CD4-positive, alpha-beta T cell (primary cell): Measurements from ENCODE around the gene VEZF1. TPM values are rescaled to one million over a fixed set of nuclear protein-coding genes. Genes with fewer than 3 reads are reported as not detected.

Source experiments
- ATAC-seq: fragments of 200-7000 bp; cut with Tn5 transposase; one replicate; pipeline ENCODE4 v1.10.0; 2022; ENCODE audit warnings: mild to moderate bottlenecking; ENCODE audit not compliant: poor library complexity
- CTCF ChIA-PET: fragments of 350-600 bp; sonication (Branson Sonifier 250); formaldehyde crosslinking; loops from one replicate; lab custom pipeline; 2021; ENCODE audit warnings: antibody characterized with exemption, inconsistent platforms; lab: Charles Lee
- POLR2A ChIA-PET: fragments of 350-600 bp; sonication (Branson Sonifier 250); formaldehyde crosslinking; loops from one replicate; lab custom pipeline; 2021; ENCODE audit warnings: antibody characterized with exemption, inconsistent platforms; lab: Charles Lee
- DNase-seq, 14 experiments: peaks; one replicate each; pipeline ENCODE4 v3.0.0-alpha.2; 2013 to 2020; ENCODE audit warnings: mixed read lengths in 2 of 14
- H3K27ac ChIP-seq, 2 donors: one replicate each; pipeline versions ENCODE4 v1.5.1 to v1.7.0; 2013; ENCODE audit warnings: low read length in 2 of 2, low read depth in 1 of 2, mild to moderate bottlenecking in 1 of 2
- H3K27me3 ChIP-seq, 2 experiments: 1 replicate in 1 of 2; 2 replicates in 1 of 2; pipeline versions ENCODE4 v1.6.1 to v1.7.0; 2013; ENCODE audit warnings: low read length in 2 of 2, control low read depth in 1 of 2, mild to moderate bottlenecking in 1 of 2, moderate library complexity in 1 of 2; ENCODE audit not compliant: insufficient read depth in 2 of 2, control insufficient read depth in 1 of 2
- H3K36me3 ChIP-seq: one replicate; pipeline ENCODE4 v1.6.1; 2013; ENCODE audit warnings: low read length, control low read depth; ENCODE audit not compliant: insufficient read depth
- H3K4me1 ChIP-seq: one replicate; pipeline ENCODE4 v1.6.1; 2013; ENCODE audit warnings: low read length, control low read depth; ENCODE audit not compliant: insufficient read depth
- H3K4me3 ChIP-seq: one replicate; pipeline ENCODE4 v1.5.1; 2013; ENCODE audit warnings: mild to moderate bottlenecking, low read length, moderate library complexity
- H3K9me3 ChIP-seq, 2 experiments: 1 replicate in 1 of 2; 2 replicates in 1 of 2; pipeline versions ENCODE4 v1.6.1 to v1.7.0; 2013; ENCODE audit warnings: low read length in 2 of 2, mild to moderate bottlenecking in 2 of 2, control low read depth in 1 of 2, moderate library complexity in 1 of 2; ENCODE audit not compliant: control insufficient read depth in 1 of 2, insufficient read depth in 1 of 2
- H3K27ac Mint-ChIP-seq: one replicate; pipeline ENCODE4 v1.8.0; 2020; ENCODE audit warnings: mixed read lengths
- H3K27me3 Mint-ChIP-seq: one replicate; pipeline ENCODE4 v1.8.0; 2021; ENCODE audit warnings: mixed read lengths
- H3K36me3 Mint-ChIP-seq: one replicate; pipeline ENCODE4 v1.8.0; 2021; ENCODE audit warnings: low read depth, mixed read lengths
- H3K4me1 Mint-ChIP-seq: one replicate; pipeline ENCODE4 v1.8.0; 2021; ENCODE audit warnings: low read depth, mixed read lengths
- H3K4me3 Mint-ChIP-seq: one replicate; pipeline ENCODE4 v1.8.0; 2020; ENCODE audit warnings: mild to moderate bottlenecking, mixed read lengths
- H3K9me3 Mint-ChIP-seq: one replicate; pipeline ENCODE4 v1.8.0; 2020; ENCODE audit warnings: mixed read lengths
- intact Hi-C, 2 experiments: fragments of 100-400 bp; cut with DNase I in 1 of 2; cut with micrococcal nuclease in 1 of 2; formaldehyde crosslinking; loops; one replicate each; pipeline versions ENCODE4 v1.15.1 to v1.9.0; 2023 to 2025; cut with DNase I, micrococcal nuclease
- total RNA-seq, 174 experiments: library from RNA in 2 of 174; stranded (reverse) in 2 of 174; gene quantifications; one replicate each; pipeline ENCODE4 v1.2.3 and lab custom pipeline; 2021 to 2026
- TF ChIP-seq, protein P1 (sequence below): fragments of 200-600 bp; IDR thresholded peaks from one replicate; pipeline ENCODE4 v1.8.0; 2022; ENCODE audit warnings: antibody characterized with exemption, mild to moderate bottlenecking

VEZF1 gene
- total RNA-seq, 2 experiments from 2014 or later: 41.6 to 41.7 TPM

DNA sequence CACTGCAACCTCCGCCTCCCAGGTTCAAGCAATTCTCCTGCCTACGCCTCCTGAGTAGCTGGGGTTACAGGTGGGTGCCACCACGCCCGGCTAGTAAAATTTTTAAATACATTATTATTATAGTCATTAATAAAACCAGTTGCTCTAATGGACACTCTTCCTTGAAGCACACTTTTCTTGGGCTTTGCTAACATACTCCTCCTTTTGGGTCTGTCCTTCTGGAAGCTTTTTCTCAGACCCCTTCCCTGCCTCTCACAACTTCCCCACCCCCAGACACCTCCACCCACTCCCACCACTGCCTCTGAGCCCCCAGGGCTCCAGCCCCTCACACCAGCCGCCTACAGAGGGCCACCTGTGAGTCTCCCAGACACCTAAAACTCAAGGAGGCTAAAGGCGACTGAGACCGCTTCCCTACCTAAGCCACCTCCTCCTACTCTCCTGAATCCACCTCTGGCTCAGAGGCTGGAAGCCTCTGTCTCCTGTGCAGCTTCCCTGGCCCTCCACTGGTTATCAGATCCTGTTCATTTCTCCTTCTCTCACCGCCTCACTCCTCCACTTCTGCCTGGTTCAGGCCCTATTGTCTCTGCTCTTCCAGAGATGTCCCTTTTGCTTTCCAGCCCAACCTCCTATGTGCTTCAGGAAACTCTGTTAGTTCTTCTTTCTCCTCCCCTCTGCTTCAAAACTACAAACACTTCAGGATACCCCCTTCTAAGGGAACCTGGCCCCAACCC lies 30.8 kb downstream of the VEZF1 start:
- H3K9me3 Mint-ChIP-seq: no peaks in the 10 kb centered on the region
- DNase-seq (no peak), ATAC-seq (no peak)
- H3K4me1 Mint-ChIP-seq: peaks cover 25% of the 10 kb centered on the region
- Histone ChIP-seq H3K27ac (no peak overlapping the region), H3K4me1 (peaks cover 19% of the 10 kb centered on the region), H3K9me3 (no peaks in the 10 kb centered on the region), H3K27me3 (peaks cover 9 to 13% of the 10 kb centered on the region in 2 experiments), H3K36me3 (no peaks in the 10 kb centered on the region), H3K4me3 (no peak overlapping the region)
- TF ChIP-seq, protein P1, sequence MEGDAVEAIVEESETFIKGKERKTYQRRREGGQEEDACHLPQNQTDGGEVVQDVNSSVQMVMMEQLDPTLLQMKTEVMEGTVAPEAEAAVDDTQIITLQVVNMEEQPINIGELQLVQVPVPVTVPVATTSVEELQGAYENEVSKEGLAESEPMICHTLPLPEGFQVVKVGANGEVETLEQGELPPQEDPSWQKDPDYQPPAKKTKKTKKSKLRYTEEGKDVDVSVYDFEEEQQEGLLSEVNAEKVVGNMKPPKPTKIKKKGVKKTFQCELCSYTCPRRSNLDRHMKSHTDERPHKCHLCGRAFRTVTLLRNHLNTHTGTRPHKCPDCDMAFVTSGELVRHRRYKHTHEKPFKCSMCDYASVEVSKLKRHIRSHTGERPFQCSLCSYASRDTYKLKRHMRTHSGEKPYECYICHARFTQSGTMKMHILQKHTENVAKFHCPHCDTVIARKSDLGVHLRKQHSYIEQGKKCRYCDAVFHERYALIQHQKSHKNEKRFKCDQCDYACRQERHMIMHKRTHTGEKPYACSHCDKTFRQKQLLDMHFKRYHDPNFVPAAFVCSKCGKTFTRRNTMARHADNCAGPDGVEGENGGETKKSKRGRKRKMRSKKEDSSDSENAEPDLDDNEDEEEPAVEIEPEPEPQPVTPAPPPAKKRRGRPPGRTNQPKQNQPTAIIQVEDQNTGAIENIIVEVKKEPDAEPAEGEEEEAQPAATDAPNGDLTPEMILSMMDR: no peak
- CTCF ChIA-PET: interaction anchor here (1.3 kb wide), 1 partner anchor 42 kb away, joined by 3 read pairs; no protein-coding TSS in a partner anchor
- H3K27ac Mint-ChIP-seq: no peak overlapping the region
- POLR2A ChIA-PET: interaction anchor here (1.4 to 2.4 kb wide), 2 partner anchors 10 to 24 kb away, joined by 4 to 12 read pairs; no protein-coding TSS in a partner anchor
- H3K4me3 Mint-ChIP-seq: peak overlapping the region; percentile 20
- H3K27me3 Mint-ChIP-seq: peaks cover 45% of the 10 kb centered on the region
- H3K36me3 Mint-ChIP-seq: no peaks in the 10 kb centered on the region
- intact Hi-C loops: no loop called here

DNA sequence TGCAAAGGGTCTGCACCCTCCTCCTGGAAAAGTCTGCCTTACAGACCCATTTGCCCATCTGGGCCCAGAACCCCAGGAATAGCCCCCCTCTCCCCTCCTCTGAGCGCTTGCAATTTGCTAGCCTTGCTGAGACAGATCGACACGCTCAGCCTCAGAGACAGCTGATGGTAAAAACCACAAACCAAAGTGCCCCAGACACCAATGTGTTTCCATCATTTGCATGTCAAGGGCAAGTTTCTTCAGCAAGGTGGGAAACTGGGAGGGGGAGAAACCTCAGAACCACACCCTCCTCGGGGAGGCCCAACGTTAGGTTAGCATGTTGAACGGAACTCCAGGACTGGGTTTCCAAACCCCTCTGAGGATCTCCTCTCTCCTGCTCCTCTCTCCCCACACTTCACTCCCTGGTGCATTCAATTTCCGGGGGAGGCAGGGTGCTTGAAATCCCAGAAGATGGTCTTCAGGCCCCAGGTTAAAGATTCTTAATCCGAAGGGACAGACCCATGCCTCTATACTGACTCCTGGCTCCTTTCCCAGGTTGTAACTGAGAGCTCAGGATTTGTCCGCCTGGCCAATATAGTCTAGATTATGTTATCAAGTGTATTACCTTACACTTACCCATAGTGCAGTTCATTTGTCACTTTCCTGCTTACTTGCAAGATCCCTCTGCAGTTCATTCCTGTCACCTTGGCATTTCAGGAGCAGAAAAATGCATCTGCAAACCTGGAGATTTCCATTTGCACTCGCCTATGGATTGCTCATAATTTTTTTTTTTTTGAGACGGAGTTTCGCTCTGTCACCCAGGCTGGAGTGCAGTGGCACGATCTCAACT lies 31.5 kb downstream of the VEZF1 start:
- TF ChIP-seq, protein P1: no peak
- peak in 13 of 14 experiments; percentile 11 to 80 (median 30) for DNase-seq
- H3K27me3 ChIP-seq: peaks cover 9 to 13% of the 10 kb centered on the region in 2 experiments
- ChIA-PET POLR2A (interaction anchor here (0.5 to 2.4 kb wide), 7 partner anchors 9 to 112 kb away, joined by 3 to 12 read pairs (median 5); partner anchors contain the start of genes SRSF1 and VEZF1), CTCF (interaction anchor here (1.3 to 2.5 kb wide), 4 partner anchors 25 to 43 kb away, joined by 3 to 5 read pairs (median 3); no protein-coding TSS in a partner anchor)
- H3K27ac ChIP-seq: no peak overlapping the region
- H3K4me3 ChIP-seq: peak overlapping the region; percentile 57
- no peaks in the 10 kb centered on the region for H3K36me3 ChIP-seq
- intact Hi-C loops: no loop called here
- H3K27me3 Mint-ChIP-seq: peaks cover 45% of the 10 kb centered on the region
- no peak overlapping the region for H3K27ac Mint-ChIP-seq
- peak; percentile 64 for ATAC-seq
- H3K4me1 ChIP-seq: peaks cover 19% of the 10 kb centered on the region
- H3K9me3 ChIP-seq: no peaks in the 10 kb centered on the region
- no peaks in the 10 kb centered on the region for H3K36me3 Mint-ChIP-seq
- H3K4me3 Mint-ChIP-seq: peak overlapping the region; percentile 89
- H3K4me1 Mint-ChIP-seq: peaks cover 25% of the 10 kb centered on the region
- H3K9me3 Mint-ChIP-seq: no peaks in the 10 kb centered on the region

DNA sequence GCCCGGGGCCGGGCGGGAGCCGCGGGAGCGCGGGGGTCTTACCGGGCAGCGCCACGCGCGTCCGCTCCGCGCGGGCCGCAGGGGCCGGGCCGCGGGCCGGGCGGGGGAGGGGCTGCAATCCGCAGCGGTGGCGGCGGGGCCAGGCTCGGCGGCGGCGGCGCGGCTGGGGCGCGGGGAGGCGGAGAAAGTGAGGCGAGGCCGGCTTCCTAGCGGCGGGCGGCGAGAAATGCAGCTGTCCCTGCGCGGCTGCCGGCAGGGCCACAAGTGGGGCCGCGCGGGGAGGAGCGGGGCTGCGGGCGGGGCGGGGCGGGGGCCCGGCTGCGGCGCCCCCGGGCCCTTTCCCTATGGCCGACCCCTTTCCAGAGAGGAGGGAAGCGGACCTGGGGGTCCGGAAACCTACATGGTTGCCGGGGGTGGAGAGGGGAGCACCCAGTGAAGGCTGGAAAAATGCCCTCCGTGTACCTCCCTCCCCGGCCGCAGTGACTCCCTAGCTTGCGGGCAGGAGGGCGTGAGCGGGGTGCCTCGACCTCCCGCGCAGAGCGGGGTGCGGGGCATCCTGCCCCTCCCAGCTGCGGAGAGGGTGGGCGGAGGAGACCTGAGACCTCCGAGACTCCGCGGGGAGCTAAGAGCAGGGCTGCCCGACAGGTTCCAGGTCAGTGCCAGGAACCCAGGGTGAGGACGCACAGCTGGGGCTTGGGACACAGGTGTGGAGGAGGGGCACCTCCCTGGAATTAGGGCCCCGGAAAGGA lies 32.7 kb downstream of the VEZF1 start, which contains the start of gene CUEDC1:
Gene CUEDC1, minus strand, starts transcription at position 230 of the 749 bp plus-strand sequence. CDS start 69,848 bp downstream, outside the sequence.
- no peak within 1 kb of the TSS for H3K27ac Mint-ChIP-seq
- intact Hi-C loops: no loop called here

More for the DNA sequence above, 32.7 kb downstream of the VEZF1 start, which contains the start of gene CUEDC1:
- no peaks in the 10 kb centered on the region for H3K36me3 ChIP-seq
- H3K9me3 Mint-ChIP-seq: no peaks in the 10 kb centered on the region
- H3K27me3 Mint-ChIP-seq: peaks cover 40% of the 10 kb centered on the region
- DNase-seq (peak; percentile 38 to 81 (median 57)), ATAC-seq (peak; percentile 82)
- peaks cover 19% of the 10 kb centered on the region for H3K4me1 ChIP-seq
- TF ChIP-seq, protein P1: no peak
- peaks cover 25% of the 10 kb centered on the region for H3K4me1 Mint-ChIP-seq
- no peaks in the 10 kb centered on the region for H3K36me3 Mint-ChIP-seq
- H3K4me3 Mint-ChIP-seq: peak within 1 kb of the TSS; percentile 86
- POLR2A ChIA-PET: interaction anchor here (0.6 to 2.4 kb wide), 9 partner anchors 8 to 1663 kb away, joined by 3 to 12 read pairs (median 5); partner anchors contain the start of genes MRPS23, SRSF1 and VEZF1
- peak within 1 kb of the TSS; percentile 57 for H3K4me3 ChIP-seq
- H3K27me3 ChIP-seq: peaks cover 9 to 13% of the 10 kb centered on the region in 2 experiments
- no peak within 1 kb of the TSS for H3K27ac ChIP-seq
- CTCF ChIA-PET: interaction anchor here (0.9 to 2.5 kb wide), 5 partner anchors 26 to 42 kb away, joined by 3 to 5 read pairs (median 3); partner anchors contain the start of gene VEZF1
- H3K9me3 ChIP-seq: no peaks in the 10 kb centered on the region
